Islet precursor cell (in vitro differentiated cells): ENCODE data around the gene GKN1.

ENCODE experiments used
- DNase-seq: peaks from one replicate; pipeline ENCODE4 v3.0.0-alpha.2; 2018

Gene GKN1

DNA sequence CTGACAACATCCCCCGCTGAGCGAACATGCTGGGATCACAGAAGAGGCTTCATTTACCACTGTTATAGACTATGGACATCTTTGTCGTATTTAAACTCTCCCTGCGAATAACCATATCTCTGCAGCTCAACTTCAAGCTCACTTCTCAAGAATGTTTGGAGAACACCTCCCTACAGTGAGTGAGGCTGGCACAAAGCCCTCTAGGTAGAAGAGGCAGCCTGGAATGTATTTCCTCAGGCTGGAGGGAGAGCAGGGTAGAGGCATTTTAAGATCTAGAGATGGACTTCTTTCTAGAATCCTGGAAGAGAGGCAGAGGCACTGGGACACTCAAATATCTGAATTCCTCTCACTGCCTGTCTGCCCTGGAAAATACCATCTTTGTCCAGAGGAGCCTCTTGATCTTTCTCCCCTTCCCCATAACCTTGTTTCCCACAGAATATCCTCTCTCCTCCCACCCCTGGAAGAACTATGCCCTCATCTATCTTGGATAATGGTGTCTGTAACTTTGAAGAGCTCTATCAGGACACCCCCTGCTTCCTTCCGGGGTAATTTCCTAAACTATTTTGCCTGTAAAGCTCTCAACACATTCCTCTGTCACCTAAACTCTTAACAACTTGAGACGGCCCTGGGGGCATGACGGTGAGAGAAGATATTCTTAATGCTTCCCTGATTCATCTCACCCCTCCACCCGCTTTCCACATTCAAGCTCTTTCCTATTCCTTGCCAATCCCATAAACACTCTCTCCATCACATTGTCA lies 36.2 kb downstream of the GKN1 start:
- peak; percentile 86 for DNase-seq

DNA sequence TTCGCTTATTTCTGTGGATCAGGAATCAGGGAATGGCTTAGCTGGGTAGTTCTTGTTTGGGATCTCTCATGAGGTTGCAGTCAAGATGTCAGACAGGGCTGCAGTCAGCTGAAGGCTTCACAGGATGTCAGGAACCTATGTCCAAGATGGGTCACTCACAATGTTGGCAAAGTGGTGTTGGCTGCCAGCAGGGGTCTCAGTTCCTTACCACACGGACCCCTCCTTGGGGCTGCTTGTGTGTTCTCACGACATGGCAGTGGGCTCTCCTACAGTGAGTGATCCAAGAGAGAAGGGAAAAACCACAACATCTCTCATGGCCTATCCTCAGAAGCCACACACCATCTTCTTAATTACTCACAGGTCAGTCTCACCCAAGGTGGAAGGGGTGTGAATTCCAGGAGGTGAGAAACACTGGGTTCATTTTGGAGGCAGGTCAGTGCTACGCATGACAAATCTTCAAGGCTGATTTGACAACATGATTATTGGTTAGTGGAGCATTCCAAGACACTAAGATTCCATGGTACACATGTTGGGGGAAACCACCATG lies 37.2 kb downstream of the GKN1 start:
- DNase-seq = no peak

DNA sequence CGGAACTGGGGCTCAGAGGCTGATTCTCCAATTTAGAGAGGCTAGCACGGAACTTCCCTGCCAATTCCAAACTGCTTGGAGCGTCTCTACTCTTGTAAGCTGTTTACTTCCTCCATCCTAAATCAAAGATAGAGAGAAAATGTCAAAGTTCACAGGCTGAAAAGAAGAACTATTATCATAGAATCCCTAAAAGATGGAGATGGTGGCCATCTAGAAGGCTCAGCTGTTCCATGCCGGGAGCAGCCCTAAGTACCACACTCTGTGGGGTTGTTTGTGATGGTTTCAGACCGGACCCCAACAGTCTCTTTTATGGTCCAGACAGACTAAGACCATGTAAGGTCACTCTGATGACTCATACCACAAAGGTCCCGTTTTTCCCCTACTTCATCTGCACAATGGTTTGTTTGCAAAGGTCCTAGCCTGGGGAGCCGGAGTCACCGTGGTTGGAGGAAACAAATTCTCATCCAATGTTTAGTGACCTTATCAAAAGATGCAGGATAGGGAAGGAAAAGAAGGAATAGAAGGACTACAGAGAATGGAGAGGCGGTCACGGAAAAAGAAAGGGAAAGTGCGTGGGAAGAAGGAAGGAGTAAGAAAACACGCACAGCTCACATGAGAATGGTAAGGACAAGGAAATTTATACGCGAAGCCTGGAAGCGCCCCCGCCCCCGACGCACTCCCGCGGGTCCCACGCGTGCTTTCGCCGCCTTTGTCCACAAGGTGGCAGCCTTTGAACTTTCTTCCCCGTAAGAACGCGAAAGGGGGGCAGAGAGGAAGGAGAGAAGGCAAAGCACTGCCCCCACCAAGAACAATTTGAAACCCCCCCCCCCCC lies 38.1 kb downstream of the GKN1 start:
- peak; percentile 68 for DNase-seq

DNA sequence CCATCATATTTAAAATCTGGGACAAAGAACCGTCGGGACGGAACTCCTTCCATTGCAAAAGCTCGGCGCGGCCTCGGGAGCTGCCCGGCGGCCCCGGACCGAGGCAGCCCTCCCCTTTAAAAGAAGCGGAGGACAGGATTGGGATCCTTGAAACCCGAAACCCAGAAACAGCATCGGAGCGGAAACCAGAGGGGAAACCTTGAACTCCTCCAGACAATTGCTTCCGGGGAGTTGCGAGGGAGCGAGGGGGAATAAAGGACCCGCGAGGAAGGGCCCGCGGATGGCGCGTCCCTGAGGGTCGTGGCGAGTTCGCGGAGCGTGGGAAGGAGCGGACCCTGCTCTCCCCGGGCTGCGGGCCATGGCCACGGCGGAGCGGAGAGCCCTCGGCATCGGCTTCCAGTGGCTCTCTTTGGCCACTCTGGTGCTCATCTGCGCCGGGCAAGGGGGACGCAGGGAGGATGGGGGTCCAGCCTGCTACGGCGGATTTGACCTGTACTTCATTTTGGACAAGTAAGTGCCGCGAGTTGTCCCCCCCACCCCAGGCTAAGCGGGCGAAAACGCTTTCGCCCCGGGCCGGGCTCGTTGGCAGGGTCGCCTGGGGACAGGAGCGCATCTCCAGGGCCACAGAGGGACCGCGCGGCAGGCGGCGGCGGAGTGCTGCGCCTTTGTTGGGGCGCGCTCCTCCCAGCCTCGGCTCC lies 38.9 kb downstream of the GKN1 start, which contains the start of gene ANTXR1:
Gene ANTXR1 (plus strand): TSS at position 38 of the 698 bp plus-strand sequence. CDS start 321 bp downstream, at position 359.
- DNase-seq = peak; percentile 82

DNA sequence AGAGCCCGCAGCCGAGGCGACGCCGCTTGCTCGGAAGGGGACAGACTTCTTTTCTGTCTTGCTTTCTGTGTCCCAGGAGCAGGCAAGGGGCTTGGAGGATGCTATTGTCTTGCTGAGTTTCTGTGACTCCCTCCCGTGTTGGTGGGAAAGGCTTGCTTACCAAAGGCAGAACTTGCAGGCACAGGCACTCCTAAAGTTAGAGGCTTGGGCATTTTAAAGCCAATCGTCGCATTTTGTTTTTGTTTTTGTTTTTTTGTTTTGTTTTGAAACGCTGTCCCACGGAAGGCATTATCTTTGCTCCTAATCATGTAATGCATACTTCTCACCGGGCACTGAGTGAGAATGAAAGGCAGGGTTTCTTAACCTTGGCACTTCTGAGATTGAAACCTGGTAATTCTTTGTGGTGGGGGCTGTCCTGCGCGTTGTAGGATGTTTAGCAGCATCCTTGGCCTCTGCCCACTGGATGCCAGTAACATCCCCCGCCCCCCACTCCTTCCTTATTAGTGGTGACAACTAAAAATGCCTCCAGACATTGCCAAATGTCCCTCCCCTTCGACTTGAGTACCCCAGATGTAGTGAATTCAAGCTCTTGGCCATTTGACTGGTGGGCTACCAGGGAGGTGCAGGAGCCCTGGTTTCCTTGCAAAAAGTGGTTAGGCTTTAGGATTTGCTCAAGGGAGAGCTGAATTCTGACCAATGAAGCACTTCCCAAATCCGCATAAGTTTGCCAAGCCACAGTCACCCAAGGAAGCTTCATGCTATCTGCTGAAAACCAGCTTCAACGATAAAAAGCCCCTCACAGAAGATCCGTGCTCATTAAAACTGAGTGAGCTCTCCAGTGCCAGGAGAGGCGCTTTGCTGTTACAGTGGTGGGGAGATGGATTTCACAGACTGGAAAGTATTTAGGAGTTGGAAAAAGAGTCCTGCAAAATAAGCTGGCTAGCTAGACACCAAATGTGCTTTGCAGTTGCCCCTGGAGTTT lies 39.7 kb downstream of the GKN1 start:
- DNase-seq = no peak

DNA sequence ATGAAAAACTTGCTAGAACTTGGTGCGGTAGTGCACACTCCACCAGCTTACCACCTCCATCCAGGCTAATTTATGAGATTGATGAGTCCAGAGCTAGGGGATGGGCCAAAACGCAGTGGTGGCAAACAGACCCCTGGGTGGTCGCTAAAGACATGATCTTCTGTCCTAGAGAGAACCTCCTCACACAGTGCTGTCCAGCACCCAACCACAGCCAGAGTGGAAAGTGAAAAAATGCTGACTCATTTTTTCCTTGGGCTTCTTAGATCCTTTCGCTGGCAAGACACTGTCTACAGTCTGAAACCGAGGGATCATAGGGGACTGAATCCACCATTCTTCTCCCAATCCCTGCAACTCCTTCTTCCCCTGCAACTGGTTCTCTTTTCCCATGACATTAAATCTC lies 42.6 kb downstream of the GKN1 start:
- DNase-seq = no peak

DNA sequence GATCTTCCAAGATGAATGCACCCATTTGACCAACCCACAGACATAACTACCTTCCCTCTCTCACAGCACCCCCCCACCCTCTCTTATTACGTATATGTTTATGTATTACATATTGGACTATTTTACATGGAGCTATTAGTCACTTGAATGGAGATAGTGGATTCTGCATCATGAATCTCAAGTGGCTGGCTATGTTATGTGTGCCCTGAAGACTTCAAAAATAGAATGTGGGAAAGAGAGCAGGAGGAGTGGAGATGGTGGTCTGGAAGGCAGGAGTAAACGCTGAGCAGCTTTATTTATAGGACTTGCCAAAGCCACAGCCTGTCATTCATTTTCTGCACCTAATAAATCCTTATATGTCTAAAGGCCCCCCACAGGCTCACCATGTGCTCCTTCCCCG lies 43.4 kb downstream of the GKN1 start:
- no peak for DNase-seq

DNA sequence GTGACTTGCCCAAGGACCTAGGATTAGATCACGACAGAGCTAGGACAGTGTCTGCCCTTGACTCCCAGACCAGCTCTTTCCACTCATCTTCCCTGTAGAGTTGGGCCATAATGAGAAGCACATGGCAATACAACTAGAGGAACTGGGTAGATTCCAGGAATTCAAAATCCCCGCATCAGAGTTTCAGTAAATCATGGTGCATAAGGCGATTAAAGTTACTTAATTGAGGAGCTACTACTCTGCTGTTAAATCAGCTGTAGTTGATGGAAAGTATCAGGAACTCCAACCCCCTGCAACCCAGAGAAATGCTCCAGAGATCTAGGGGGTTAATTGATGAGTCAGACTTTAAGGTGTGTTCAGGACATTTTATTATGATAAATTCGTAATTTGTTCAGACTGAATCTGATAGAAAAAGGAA lies 44.3 kb downstream of the GKN1 start:
- DNase-seq = no peak

DNA sequence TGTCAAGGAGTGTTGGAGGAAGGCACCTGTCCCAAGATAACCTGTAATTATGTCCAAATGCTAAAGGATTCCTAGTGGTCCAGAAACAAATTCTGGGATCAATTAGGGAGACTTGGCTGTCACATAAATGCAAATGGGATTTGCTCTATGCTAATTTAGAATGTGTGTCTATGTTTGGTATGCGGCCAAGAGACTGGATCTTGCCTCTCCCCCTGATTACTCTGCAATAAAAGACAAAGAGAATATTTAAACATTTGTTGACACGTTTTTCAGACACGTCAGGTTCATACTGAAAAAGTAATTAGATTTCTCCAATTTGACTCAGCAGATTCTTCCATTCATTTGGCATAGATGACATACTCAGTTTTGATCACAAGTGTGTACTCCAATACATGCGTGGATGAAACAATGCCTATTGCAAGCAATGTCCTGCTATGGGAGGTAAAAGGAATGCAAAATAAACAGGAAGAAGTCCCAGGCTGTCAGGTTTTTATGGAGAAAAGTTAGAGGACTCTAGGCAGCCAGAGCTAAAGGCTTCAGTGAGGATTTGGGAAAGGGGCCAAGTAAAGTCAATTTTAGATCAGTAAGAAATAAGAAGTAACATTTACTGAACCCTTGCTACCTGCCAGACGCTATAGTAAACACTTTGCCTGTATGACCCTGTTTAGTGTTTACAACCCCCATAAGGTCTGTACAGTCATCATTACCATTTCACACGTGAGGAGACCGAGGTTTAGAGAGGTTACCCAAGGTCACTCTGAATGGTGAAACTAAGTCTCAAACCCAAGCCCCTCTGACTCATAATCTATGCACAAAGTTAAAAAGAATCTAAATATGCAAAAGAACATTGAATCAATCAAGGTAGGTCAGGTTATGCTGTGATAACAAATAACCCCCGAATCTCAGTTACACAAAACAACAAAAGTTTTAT lies 46.3 kb downstream of the GKN1 start:
- no peak for DNase-seq

DNA sequence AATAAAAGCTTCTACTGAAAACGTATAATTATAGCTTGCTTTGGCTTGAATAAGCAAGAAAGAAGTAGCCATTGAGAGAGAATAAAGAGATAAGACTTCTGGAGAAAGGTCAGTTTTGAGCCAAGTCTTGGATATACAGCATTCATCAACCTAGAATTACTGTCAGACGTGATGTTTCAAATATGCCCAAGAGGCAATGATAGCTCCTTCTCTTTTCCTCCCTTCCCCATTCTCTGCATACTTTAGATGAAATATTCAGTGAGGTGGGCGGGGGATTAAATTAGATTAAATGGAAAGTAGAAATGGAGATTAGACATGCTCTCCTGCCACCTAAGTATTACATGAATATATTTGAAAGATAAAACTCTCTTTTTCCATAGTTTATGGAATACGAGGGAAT lies 47.3 kb downstream of the GKN1 start:
- no peak for DNase-seq

DNA sequence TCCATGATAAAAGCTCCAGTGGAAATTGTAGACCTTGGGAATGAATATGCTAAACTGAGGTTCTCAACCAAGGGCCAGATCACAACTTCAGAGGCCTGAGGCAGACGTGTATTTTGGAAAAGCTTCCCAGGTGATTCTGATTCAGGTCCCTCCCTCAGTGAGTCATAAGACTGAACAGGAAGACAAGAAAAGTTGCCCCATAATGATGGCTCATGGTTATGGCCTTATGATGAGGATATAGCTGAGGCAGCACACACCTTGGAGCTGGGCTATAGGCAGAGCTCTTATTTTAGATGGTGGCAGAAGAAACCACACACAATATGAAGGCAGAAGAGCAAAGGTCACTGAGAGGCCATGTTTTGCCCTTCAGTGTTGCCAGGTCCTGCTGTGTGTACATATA lies 48.1 kb downstream of the GKN1 start:
- DNase-seq = no peak

DNA sequence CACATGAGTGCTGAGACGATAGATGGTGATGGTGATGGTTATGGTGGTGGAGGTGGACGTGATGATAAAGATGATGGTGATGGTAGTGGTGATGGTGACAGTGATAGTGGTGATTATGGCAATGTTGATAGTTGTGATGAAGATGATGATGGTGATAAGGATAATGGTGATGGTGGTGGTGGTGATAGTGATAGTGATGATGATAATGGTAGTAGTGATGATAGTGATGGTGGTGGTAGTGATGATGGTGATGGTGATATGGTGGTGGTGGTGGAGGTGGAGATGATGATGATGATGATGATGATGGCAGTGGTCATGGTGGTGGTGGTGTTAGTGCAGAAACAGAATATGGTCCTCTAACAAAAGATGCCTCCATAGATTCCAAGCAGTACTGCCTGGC lies 48.8 kb downstream of the GKN1 start:
- DNase-seq = no peak

DNA sequence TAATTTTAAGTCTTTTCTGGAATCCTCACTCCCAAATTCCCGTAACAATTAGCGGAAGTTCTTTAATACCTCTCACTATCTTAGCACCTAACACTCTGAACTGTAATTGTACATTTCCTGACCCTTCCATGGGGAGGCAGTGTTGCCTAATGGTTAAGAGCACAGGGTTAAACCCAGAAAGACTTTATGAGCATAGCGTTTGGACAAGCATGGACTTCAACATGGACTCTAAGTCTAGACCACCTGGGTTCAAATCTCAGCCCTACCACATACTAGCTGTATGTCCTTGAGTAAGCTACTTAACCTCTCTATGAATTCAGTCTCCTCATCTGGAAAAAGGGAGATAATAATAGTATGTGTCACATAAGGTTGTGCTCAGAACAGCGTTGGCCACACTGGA lies 51.6 kb downstream of the GKN1 start:
- peak; percentile 62 for DNase-seq

DNA sequence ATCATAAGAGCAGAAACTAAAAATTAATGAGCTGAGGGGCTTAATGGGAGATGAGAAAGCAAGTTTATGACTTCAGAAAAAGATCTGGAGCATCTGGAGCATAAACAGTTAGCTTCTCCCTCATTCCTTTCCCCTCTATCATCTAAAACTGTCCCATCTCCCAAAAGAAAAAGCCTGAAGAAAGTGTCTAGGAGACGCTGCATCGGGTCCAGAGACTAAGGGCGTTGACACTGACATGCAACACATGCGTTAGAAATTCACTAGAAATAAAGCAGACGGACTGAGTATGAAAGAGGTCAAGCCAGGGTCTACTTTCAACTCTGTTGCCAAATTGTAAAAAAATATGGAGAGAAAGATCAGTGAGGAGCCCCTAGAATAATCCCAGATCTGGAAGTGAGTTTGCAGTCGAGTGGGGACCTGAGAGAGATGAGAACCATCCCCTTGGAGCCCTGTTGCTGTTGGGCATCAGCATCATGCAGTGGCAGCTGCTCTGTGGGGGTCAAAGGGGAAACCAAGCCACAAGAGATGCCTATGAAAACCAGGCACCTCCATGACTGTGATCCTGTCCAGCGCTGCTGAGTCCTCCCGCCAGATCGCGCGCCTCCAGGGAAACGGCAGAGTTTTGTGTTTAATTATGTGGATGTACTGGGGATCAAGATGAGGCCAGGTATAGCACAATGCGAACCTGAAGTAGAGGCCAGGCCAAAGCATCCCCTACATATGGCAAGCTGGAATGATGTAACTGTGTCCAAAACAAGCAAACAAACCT lies 52.4 kb downstream of the GKN1 start:
- no peak for DNase-seq
